H9 (cell line): ENCODE results near the gene ANO9. TPM values are rescaled to one million over a fixed set of nuclear protein-coding genes. Genes with fewer than 3 reads are reported as not detected.

Experiments used
- DNase-seq: peaks from one replicate; pipeline ENCODE4 v3.0.0-alpha.2; 2017
- H2AFZ ChIP-seq: one replicate; pipeline ENCODE4 v1.6.1; 2013; ENCODE audit warnings: mild to moderate bottlenecking, low read length, control low read depth, moderate library complexity
- H2AK5ac ChIP-seq: 2 replicates; pipeline ENCODE4 v1.6.1; 2013; ENCODE audit warnings: low read length, control low read depth, mixed read lengths; ENCODE audit not compliant: insufficient read length
- H2BK120ac ChIP-seq: one replicate; pipeline ENCODE4 v1.6.1; 2013; ENCODE audit warnings: low read depth, mild to moderate bottlenecking, low read length, control low read depth, inconsistent platforms; ENCODE audit not compliant: poor library complexity, severe bottlenecking
- H2BK12ac ChIP-seq: 2 replicates; pipeline ENCODE4 v1.6.1; 2013; ENCODE audit warnings: low read length, control low read depth, mixed read lengths, low read depth; ENCODE audit not compliant: insufficient read length
- H2BK15ac ChIP-seq: 2 replicates; pipeline ENCODE4 v1.6.1; 2013; ENCODE audit warnings: low read depth, low read length, control low read depth
- H2BK20ac ChIP-seq: one replicate; pipeline ENCODE4 v1.6.1; 2013; ENCODE audit warnings: low read depth, mild to moderate bottlenecking, low read length, control low read depth, inconsistent platforms; ENCODE audit not compliant: poor library complexity, severe bottlenecking
- H2BK5ac ChIP-seq: 2 replicates; pipeline ENCODE4 v1.6.1; 2013; ENCODE audit warnings: low read length, control low read depth, mixed read lengths; ENCODE audit not compliant: insufficient read length
- H3K14ac ChIP-seq: 2 replicates; pipeline ENCODE4 v1.6.1; 2013; ENCODE audit warnings: low read length, control low read depth; ENCODE audit not compliant: insufficient read depth
- H3K18ac ChIP-seq: 2 replicates; pipeline ENCODE4 v1.6.1; 2013; ENCODE audit warnings: low read depth, mild to moderate bottlenecking, mixed read lengths, low read length, control low read depth; ENCODE audit not compliant: insufficient read length
- H3K23ac ChIP-seq: 2 replicates; pipeline ENCODE4 v1.6.1; 2013; ENCODE audit warnings: low read length, control low read depth, mixed read lengths, low read depth; ENCODE audit not compliant: insufficient read length
- H3K23me2 ChIP-seq: 2 replicates; pipeline ENCODE4 v1.6.1; 2013; ENCODE audit warnings: low read depth, mild to moderate bottlenecking, mixed read lengths, low read length, control low read depth; ENCODE audit not compliant: insufficient read length, poor library complexity, severe bottlenecking
- H3K27ac ChIP-seq: 2 replicates; pipeline ENCODE4 v1.5.1; 2013; ENCODE audit warnings: low read length, control low read depth, mixed read lengths, low read depth; ENCODE audit not compliant: insufficient read length
- H3K27me3 ChIP-seq: 2 replicates; pipeline ENCODE4 v1.6.1; 2013; ENCODE audit warnings: low read length, control low read depth, inconsistent platforms; ENCODE audit not compliant: insufficient read depth
- H3K4ac ChIP-seq: 2 replicates; pipeline ENCODE4 v1.6.1; 2013; ENCODE audit warnings: low read depth, mild to moderate bottlenecking, control low read depth, inconsistent platforms, low read length, moderate library complexity
- H3K4me1 ChIP-seq: 2 replicates; pipeline ENCODE4 v1.6.1; 2013; ENCODE audit warnings: low read length, control low read depth, inconsistent platforms; ENCODE audit not compliant: insufficient read depth
- H3K4me2 ChIP-seq: 2 replicates; pipeline ENCODE4 v1.6.1; 2013; ENCODE audit warnings: low read length, control low read depth, mixed read lengths; ENCODE audit not compliant: insufficient read length, insufficient read depth
- H3K56ac ChIP-seq: 2 replicates; pipeline ENCODE4 v1.6.1; 2013; ENCODE audit warnings: low read depth, mild to moderate bottlenecking, mixed read lengths, low read length, control low read depth; ENCODE audit not compliant: insufficient read length
- H3K79me1 ChIP-seq: 2 replicates; pipeline ENCODE4 v1.6.1; 2013; ENCODE audit warnings: low read depth, mild to moderate bottlenecking, moderate library complexity, low read length, control low read depth, inconsistent platforms; ENCODE audit not compliant: insufficient read depth, poor library complexity, severe bottlenecking
- H3K79me2 ChIP-seq: 2 replicates; pipeline ENCODE4 v1.6.1; 2013; ENCODE audit warnings: low read length, control low read depth, inconsistent platforms; ENCODE audit not compliant: insufficient read depth
- H3K9ac ChIP-seq: 2 replicates; pipeline ENCODE4 v1.6.1; 2013; ENCODE audit warnings: low read length, control low read depth, mixed read lengths; ENCODE audit not compliant: insufficient read length; ENCODE audit errors: extremely low read depth
- H3K9me3 ChIP-seq: one replicate; pipeline ENCODE4 v1.6.1; 2013; ENCODE audit warnings: low read depth, low read length, inconsistent platforms; ENCODE audit not compliant: control insufficient read depth
- H3T11ph ChIP-seq: one replicate; pipeline ENCODE4 v1.6.1; 2013; ENCODE audit warnings: mild to moderate bottlenecking, low read length, control low read depth, inconsistent platforms
- H4K20me1 ChIP-seq: one replicate; pipeline ENCODE4 v1.6.1; 2013; ENCODE audit not compliant: control insufficient read depth, insufficient read length, insufficient read depth
- H4K5ac ChIP-seq: 2 replicates; pipeline ENCODE4 v1.6.1; 2013; ENCODE audit warnings: low read depth, mild to moderate bottlenecking, mixed read lengths, low read length, control low read depth; ENCODE audit not compliant: insufficient read length
- H4K8ac ChIP-seq: replicated peaks from 2 replicates; pipeline ENCODE4 v1.6.1; 2013; ENCODE audit warnings: low read length, control low read depth, mixed read lengths, low read depth; ENCODE audit not compliant: insufficient read length
- H4K91ac ChIP-seq: 2 replicates; pipeline ENCODE4 v1.6.1; 2013; ENCODE audit warnings: low read depth, mild to moderate bottlenecking, moderate library complexity, mixed read lengths, low read length, control low read depth; ENCODE audit not compliant: insufficient read length
- H3K27ac Mint-ChIP-seq, 3 experiments: 2 replicates in 2 of 3; 3 replicates in 1 of 3; pipeline ENCODE4 v1.8.0; 2020 to 2021; ENCODE audit warnings: mixed read lengths in 3 of 3, mild to moderate bottlenecking in 1 of 3, moderate library complexity in 1 of 3
- H3K27me3 Mint-ChIP-seq: 2 replicates; pipeline ENCODE4 v1.8.0; 2021; ENCODE audit warnings: low read depth, mild to moderate bottlenecking, moderate library complexity, mixed read lengths
- H3K36me3 Mint-ChIP-seq, 3 experiments: 2 replicates in 2 of 3; 3 replicates in 1 of 3; pipeline ENCODE4 v1.8.0; 2020 to 2021; ENCODE audit warnings: low read depth in 3 of 3, mixed read lengths in 3 of 3; ENCODE audit not compliant: insufficient read depth in 1 of 3
- H3K4me1 Mint-ChIP-seq, 2 experiments: 2 replicates each; pipeline ENCODE4 v1.8.0; 2020; ENCODE audit warnings: mixed read lengths in 2 of 2
- H3K4me3 Mint-ChIP-seq, 2 experiments: 2 replicates in 1 of 2; 3 replicates in 1 of 2; pipeline ENCODE4 v1.8.0; 2020 to 2021; ENCODE audit warnings: mild to moderate bottlenecking in 2 of 2, mixed read lengths in 2 of 2, moderate library complexity in 1 of 2
- H3K9me3 Mint-ChIP-seq, 2 experiments: 2 replicates in 1 of 2; 3 replicates in 1 of 2; pipeline ENCODE4 v1.8.0; 2020; ENCODE audit warnings: mild to moderate bottlenecking in 2 of 2, mixed read lengths in 2 of 2, moderate library complexity in 1 of 2
- CTCF ChIP-seq: fragments of 200-600 bp; sonication (generic); conservative IDR thresholded peaks from 3 replicates; pipeline ENCODE4 v1.8.0; 2021; ENCODE audit warnings: antibody characterized with exemption, mild to moderate bottlenecking
- WGBS: extraction: QIAGEN DNeasy Blood & Tissue Kit; methylation state at CpG from one replicate; pipeline ENCODE4 v1.1.7; 2013; ENCODE audit warnings: missing lambda C conversion rate, low lambda C conversion rate, mixed read lengths; ENCODE audit not compliant: insufficient read length; ENCODE audit errors: extremely low coverage; 5-methylcytosine and 5-hydroxymethylcytosine counted together
- total RNA-seq: library from RNA; stranded (reverse); gene quantifications from 2 replicates; pipeline ENCODE4 v1.2.1, GENCODE V29; 2021

ANO9 gene
- total RNA-seq, 1 experiment from 2014 or later: 13.1 TPM

GRCh38 chr11:379205-380094 is 62.4 kb downstream of the ANO9 start:
- H3T11ph ChIP-seq: no peak overlapping the region
- H3K4me3 Mint-ChIP-seq: no peak overlapping the region
- no peak overlapping the region for H2BK12ac ChIP-seq
- no peak overlapping the region for H2AFZ ChIP-seq
- H3K4ac ChIP-seq: no peak overlapping the region
- peaks cover 24 to 47% (median 34%) of the 10 kb centered on the region in 3 experiments for H3K36me3 Mint-ChIP-seq
- H2BK15ac ChIP-seq: no peak overlapping the region
- no peaks in the 10 kb centered on the region for H3K23me2 ChIP-seq
- no peaks in the 10 kb centered on the region for H3K79me2 ChIP-seq
- WGBS: no CpG with 5 or more reads among the region's 87 CpGs
- no peak overlapping the region for H3K4me2 ChIP-seq
- H3K56ac ChIP-seq: no peak overlapping the region
- no peaks in the 10 kb centered on the region for H3K27me3 Mint-ChIP-seq
- no peak overlapping the region for H3K18ac ChIP-seq
- no peaks in the 10 kb centered on the region for H3K79me1 ChIP-seq
- peaks cover 0 to 3% of the 10 kb centered on the region in 2 experiments; a peak in 1 of 4 replicates for H3K4me1 Mint-ChIP-seq
- H3K27ac ChIP-seq: no peak overlapping the region
- H2BK20ac ChIP-seq: no peak overlapping the region
- H3K23ac ChIP-seq: no peak overlapping the region
- no peak overlapping the region for H4K91ac ChIP-seq
- H3K4me1 ChIP-seq: no peaks in the 10 kb centered on the region
- H2BK120ac ChIP-seq: no peak overlapping the region
- no peak overlapping the region for H2AK5ac ChIP-seq
- no peaks in the 10 kb centered on the region for H3K27me3 ChIP-seq
- H4K8ac ChIP-seq: no peak overlapping the region
- H4K5ac ChIP-seq: no peak overlapping the region
- no peak overlapping the region for H3K27ac Mint-ChIP-seq
- no peaks in the 10 kb centered on the region for H3K9me3 ChIP-seq
- no peak overlapping the region for H2BK5ac ChIP-seq
- no peaks in the 10 kb centered on the region for H4K20me1 ChIP-seq
- DNase-seq: no peak
- H3K14ac ChIP-seq: no peak overlapping the region
- H3K9me3 Mint-ChIP-seq: no peaks in the 10 kb centered on the region; a peak in 2 of 5 replicates
- no peak for TF ChIP-seq CTCF
- H3K9ac ChIP-seq: no peak overlapping the region
